Fibroblast of the aortic adventitia (primary cell): ENCODE results near the gene CCDC70. TPM values are rescaled to one million over a fixed set of nuclear protein-coding genes. Genes with fewer than 3 reads are reported as not detected.

Source experiments
- DNase-seq: peaks from one replicate; pipeline ENCODE4 v3.0.0-alpha.2; 2010; ENCODE audit warnings: low read depth
- H3K4me3 ChIP-seq: 2 replicates; pipeline ENCODE4 v1.5.1; 2011; ENCODE audit warnings: low read depth, mild to moderate bottlenecking, control low read depth, low read length, moderate library complexity
- CTCF ChIP-seq: IDR thresholded peaks from 2 replicates; pipeline ENCODE4 v1.5.1; 2011; ENCODE audit warnings: mild to moderate bottlenecking, low read length, control low read depth, inconsistent platforms; ENCODE audit not compliant: insufficient read depth
- total RNA-seq: library from RNA; depleted of rRNA; stranded (reverse); fragments of >200 nt; gene quantifications from 2 replicates; pipeline ENCODE4 v1.2.3, GENCODE V29; 2012; ENCODE audit warnings: low replicate concordance

CCDC70 gene
- total RNA-seq, 1 donor = not detected

- TF ChIP-seq CTCF = no peak
- DNase-seq = no peak
Measured at GRCh38 chr13:51837016-51837415, 24.8 kb upstream of the CCDC70 start.

GRCh38 chr13:51838240-51838846 is 23.4 kb upstream of the CCDC70 start:
- DNase-seq = peak; percentile 65
- TF ChIP-seq CTCF = no peak
- no peak overlapping the region for H3K4me3 ChIP-seq

More at GRCh38 chr13:51837016-51837415, 24.8 kb upstream of the CCDC70 start:
- H3K4me3 ChIP-seq = no peak overlapping the region

- DNase-seq = no peak
- H3K4me3 ChIP-seq = no peak overlapping the region
- TF ChIP-seq CTCF = no peak
Measured at GRCh38 chr13:51839711-51840540, 21.8 kb upstream of the CCDC70 start.

- TF ChIP-seq CTCF = no peak
- H3K4me3 ChIP-seq = no peak overlapping the region
- DNase-seq = no peak
Measured at GRCh38 chr13:51840917-51841316, 20.9 kb upstream of the CCDC70 start.

- no peak for TF ChIP-seq CTCF
- H3K4me3 ChIP-seq = no peak overlapping the region
- DNase-seq = no peak
Measured at GRCh38 chr13:51841732-51842131, 20.0 kb upstream of the CCDC70 start.

- no peak for TF ChIP-seq CTCF
- H3K4me3 ChIP-seq = no peak overlapping the region
- no peak for DNase-seq
Measured at GRCh38 chr13:51843529-51843928, 18.2 kb upstream of the CCDC70 start.
